A549 (cell line): ENCODE results near the gene CENPQ. TPM values are rescaled to one million over a fixed set of nuclear protein-coding genes. Genes with fewer than 3 reads are reported as not detected.
"Not testable (repeated sequence)": the region's sequence is repeated elsewhere in the genome, so short reads cannot be mapped to it uniquely, and the experiment has no call there.

Experiments used
- ATAC-seq, 2 experiments: fragments of 200-7000 bp in 1 of 2; fragments of >200 bp in 1 of 2; cut with Nextera tagmentation in 1 of 2; cut with Tn5 transposase in 1 of 2; 3 replicates each; pipeline versions ENCODE4 v1.8.0 to v1.9.1; 2018 to 2020; ENCODE audit warnings: mild to moderate bottlenecking in 1 of 2, moderate library complexity in 1 of 2
- CTCF ChIA-PET: fragments of 300-600 bp; sonication (Branson Sonifier 250); formaldehyde crosslinking; extraction: SDS; loops from one replicate; lab custom pipeline; 2021; ENCODE audit warnings: antibody characterized with exemption, inconsistent platforms; lab: Yijun Ruan, JAX
- POLR2A ChIA-PET: fragments of 350-600 bp; formaldehyde crosslinking; extraction: SDS; loops from one replicate; lab custom pipeline; 2021; ENCODE audit warnings: antibody characterized with exemption, inconsistent platforms; lab: Yijun Ruan, JAX
- DNase-seq, 2 experiments: peaks; one replicate each; pipeline versions ENCODE4 v3.0.0 to v3.0.0-alpha.2; 2011 to 2016; ENCODE audit warnings: low read depth in 1 of 2, low spot score in 1 of 2
- FAIRE-seq: peaks from 2 replicates; lab custom pipeline; 2011; peaks lifted over from hg19 to GRCh38; lab: Jason Lieb, UNC
- H3K27ac ChIP-seq, 2 experiments: fragments of >200 bp; sonication (Bioruptor Twin); formaldehyde crosslinking; 3 replicates each; pipeline ENCODE4 v1.5.1; 2016 to 2017
- H3K4me1 ChIP-seq: fragments of >200 bp; sonication (Bioruptor Twin); formaldehyde crosslinking; 3 replicates; pipeline ENCODE4 v1.6.1; 2016
- H3K4me2 ChIP-seq: fragments of >200 bp; sonication (Bioruptor Twin); formaldehyde crosslinking; 3 replicates; pipeline ENCODE4 v1.6.1; 2016
- H3K4me3 ChIP-seq: fragments of >200 bp; sonication (Bioruptor Twin); formaldehyde crosslinking; 3 replicates; pipeline ENCODE4 v1.5.1; 2016
- H3K9me3 ChIP-seq: fragments of >200 bp; sonication (Bioruptor Twin); formaldehyde crosslinking; 3 replicates; pipeline ENCODE4 v1.6.1; 2016
- BHLHE40 ChIP-seq: IDR thresholded peaks from 2 replicates; pipeline ENCODE4 v1.6.1; 2012; ENCODE audit warnings: low read depth, low read length, inconsistent platforms
- CEBPB ChIP-seq, 2 experiments: fragments of >200 bp in 1 of 2; sonication (Bioruptor Twin) in 1 of 2; formaldehyde crosslinking in 1 of 2; IDR thresholded peaks; 2 replicates each; pipeline ENCODE4 v1.6.1; 2012 to 2016
- CHD2 ChIP-seq: fragments of 150-350 bp; IDR thresholded peaks from 2 replicates; pipeline ENCODE4 v1.6.1; 2014; ENCODE audit warnings: low read length; ENCODE audit not compliant: partially characterized antibody
- ELK1 ChIP-seq: fragments of 150-350 bp; IDR thresholded peaks from 2 replicates; pipeline ENCODE4 v1.6.1; 2014; ENCODE audit warnings: low read depth, mild to moderate bottlenecking, low read length
- FOSB ChIP-seq: fragments of 250-450 bp; sonication (Bioruptor Pico); IDR thresholded peaks from 2 replicates; pipeline ENCODE4 v1.5.0; 2020; ENCODE audit warnings: mild to moderate bottlenecking, moderate library complexity
- FOSL2 ChIP-seq, 2 experiments: fragments of 450-650 bp in 1 of 2; fragments of >200 bp in 1 of 2; sonication (Bioruptor Twin) in 1 of 2; formaldehyde crosslinking; IDR thresholded peaks; 2 replicates each; pipeline versions ENCODE4 v1.5.0 to v1.6.1; 2016 to 2020; ENCODE audit warnings: mild to moderate bottlenecking in 1 of 2, moderate library complexity in 1 of 2
- FOXS1 ChIP-seq: fragments of 250-450 bp; sonication (Bioruptor Pico); IDR thresholded peaks from 2 replicates; pipeline ENCODE4 v1.5.0; 2020; ENCODE audit warnings: mild to moderate bottlenecking, moderate library complexity
- HOXA7 ChIP-seq: fragments of 250-450 bp; sonication (Bioruptor Pico); IDR thresholded peaks from 2 replicates; pipeline ENCODE4 v1.5.0; 2020; ENCODE audit warnings: mild to moderate bottlenecking, moderate library complexity
- JUN ChIP-seq, 2 experiments: fragments of >200 bp; sonication (Bioruptor Twin); formaldehyde crosslinking; IDR thresholded peaks; 2 replicates in 1 of 2; 3 replicates in 1 of 2; pipeline ENCODE4 v1.6.1; 2016 to 2017
- MYC ChIP-seq: IDR thresholded peaks from 2 replicates; pipeline ENCODE4 v1.6.1; 2012; ENCODE audit warnings: mild to moderate bottlenecking, inconsistent platforms, low read length, improper control_type of control experiment, borderline replicate concordance
- NFE2L2 ChIP-seq: fragments of 150-350 bp; conservative IDR thresholded peaks from 2 replicates; pipeline ENCODE4 v1.6.1; 2014; ENCODE audit warnings: low read length
- NR3C1 ChIP-seq: fragments of >200 bp; sonication (Bioruptor Twin); formaldehyde crosslinking; IDR thresholded peaks from 3 replicates; pipeline ENCODE4 v1.6.1; 2017
- PHF8 ChIP-seq: fragments of 200-600 bp; sonication (generic); IDR thresholded peaks from 2 replicates; pipeline ENCODE4 v1.6.1; 2016; ENCODE audit warnings: low read depth, mild to moderate bottlenecking, antibody characterized with exemption, moderate library complexity, borderline replicate concordance
- POLR2A ChIP-seq: IDR thresholded peaks from 2 replicates; pipeline ENCODE4 v1.6.1; 2012; ENCODE audit warnings: mild to moderate bottlenecking, low read length
- RAD21 ChIP-seq, 2 experiments: fragments of >200 bp in 1 of 2; sonication (Bioruptor Twin) in 1 of 2; formaldehyde crosslinking in 1 of 2; IDR thresholded peaks in 1 of 2; conservative IDR thresholded peaks in 1 of 2; 2 replicates in 1 of 2; 3 replicates in 1 of 2; pipeline ENCODE4 v1.6.1; 2012 to 2018; ENCODE audit warnings: inconsistent platforms in 1 of 2
- SREBF2 ChIP-seq: fragments of 450-650 bp; IDR thresholded peaks from 2 replicates; pipeline ENCODE4 v1.6.1; 2014; ENCODE audit warnings: mild to moderate bottlenecking, moderate library complexity
- TP53 ChIP-seq: fragments of 250-450 bp; sonication (Bioruptor Pico); IDR thresholded peaks from 2 replicates; pipeline ENCODE4 v1.5.0; 2021; ENCODE audit warnings: mild to moderate bottlenecking, moderate library complexity
- ZSCAN20 ChIP-seq: fragments of 250-450 bp; sonication (Bioruptor Pico); IDR thresholded peaks from 2 replicates; pipeline ENCODE4 v1.8.0; 2022; ENCODE audit warnings: mild to moderate bottlenecking, moderate library complexity
- WGBS: methylation state at CpG from one replicate; pipeline ENCODE4 v1.1.6; 2017; ENCODE audit errors: missing lambda C conversion rate; 5-methylcytosine and 5-hydroxymethylcytosine counted together
- polyA plus RNA-seq, 4 experiments: library from polyadenylated mRNA; depleted of rRNA in 3 of 4; stranded (reverse); fragments of >200 nt; fragmentation: RNase III in 1 of 4; extraction: RNeasy Plus Mini Kit Qiagen cat#74134 plus additional on column Dnase treatment in 1 of 4; gene quantifications; 2 replicates in 3 of 4; 3 replicates in 1 of 4; pipeline ENCODE4 v1.2.3, GENCODE V29; 2011 to 2017
- TF ChIP-seq, protein P1 (sequence below): fragments of >200 bp; sonication (Bioruptor Twin); formaldehyde crosslinking; IDR thresholded peaks from 3 replicates; pipeline ENCODE4 v1.5.1; 2016
- TF ChIP-seq, protein P2 (sequence below): IDR thresholded peaks from 2 replicates; pipeline ENCODE4 v1.6.1; 2012
- TF ChIP-seq, protein P3 (sequence below): fragments of >200 bp; sonication (Bioruptor Twin); formaldehyde crosslinking; IDR thresholded peaks from 2 replicates; pipeline ENCODE4 v1.6.1; 2016
- TF ChIP-seq, protein P4 (sequence below): IDR thresholded peaks from 2 replicates; pipeline ENCODE4 v1.6.1; 2012; ENCODE audit warnings: low read depth, borderline replicate concordance

The CENPQ gene
- polyA plus RNA-seq, 2 of the 4 experiments (the other 2 are of a cell fraction): 11.4 to 14.2 TPM

DNA sequence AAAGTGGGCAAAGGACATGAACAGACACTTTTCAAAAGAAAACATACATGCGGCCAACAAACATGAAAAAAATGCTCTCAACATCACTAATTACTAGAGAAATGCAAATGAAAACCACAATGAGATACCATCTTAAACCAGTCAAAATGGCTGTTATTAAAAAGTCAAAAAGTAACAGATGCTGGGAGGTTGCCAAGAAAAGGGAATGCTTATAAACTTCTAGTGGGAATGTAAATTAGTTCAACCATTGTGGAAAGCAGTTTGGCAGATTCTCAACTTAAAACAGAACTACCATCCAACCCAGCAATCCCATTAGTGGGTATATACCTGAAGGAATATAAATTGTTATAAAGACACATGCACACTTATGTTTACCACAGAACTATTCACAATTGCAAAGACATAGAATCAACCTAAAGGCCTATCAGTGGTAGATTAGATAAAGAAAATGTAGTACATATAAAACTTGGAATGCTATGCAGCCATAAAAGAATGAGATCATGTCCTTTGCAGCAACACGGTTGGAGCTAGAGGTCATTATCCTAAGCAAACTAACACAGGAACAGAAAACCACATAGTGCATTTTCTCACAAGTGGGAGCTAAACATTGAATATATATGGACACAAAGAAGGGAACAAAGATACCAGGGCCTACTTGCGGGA lies 16.3 kb downstream of the CENPQ start:
- CTCF ChIA-PET: no interaction called here
- ATAC-seq: no peak
- POLR2A ChIA-PET: no interaction called here
- Histone ChIP-seq H3K4me1 (no peaks in the 10 kb centered on the region), H3K9me3 (no peaks in the 10 kb centered on the region), H3K4me2 (no peak overlapping the region), H3K4me3 (no peak overlapping the region), H3K27ac (no peak overlapping the region)
- TF ChIP-seq, protein P1, sequence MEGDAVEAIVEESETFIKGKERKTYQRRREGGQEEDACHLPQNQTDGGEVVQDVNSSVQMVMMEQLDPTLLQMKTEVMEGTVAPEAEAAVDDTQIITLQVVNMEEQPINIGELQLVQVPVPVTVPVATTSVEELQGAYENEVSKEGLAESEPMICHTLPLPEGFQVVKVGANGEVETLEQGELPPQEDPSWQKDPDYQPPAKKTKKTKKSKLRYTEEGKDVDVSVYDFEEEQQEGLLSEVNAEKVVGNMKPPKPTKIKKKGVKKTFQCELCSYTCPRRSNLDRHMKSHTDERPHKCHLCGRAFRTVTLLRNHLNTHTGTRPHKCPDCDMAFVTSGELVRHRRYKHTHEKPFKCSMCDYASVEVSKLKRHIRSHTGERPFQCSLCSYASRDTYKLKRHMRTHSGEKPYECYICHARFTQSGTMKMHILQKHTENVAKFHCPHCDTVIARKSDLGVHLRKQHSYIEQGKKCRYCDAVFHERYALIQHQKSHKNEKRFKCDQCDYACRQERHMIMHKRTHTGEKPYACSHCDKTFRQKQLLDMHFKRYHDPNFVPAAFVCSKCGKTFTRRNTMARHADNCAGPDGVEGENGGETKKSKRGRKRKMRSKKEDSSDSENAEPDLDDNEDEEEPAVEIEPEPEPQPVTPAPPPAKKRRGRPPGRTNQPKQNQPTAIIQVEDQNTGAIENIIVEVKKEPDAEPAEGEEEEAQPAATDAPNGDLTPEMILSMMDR: no peak
- TF ChIP-seq FOSB: no peak
- TF ChIP-seq, protein P2, sequence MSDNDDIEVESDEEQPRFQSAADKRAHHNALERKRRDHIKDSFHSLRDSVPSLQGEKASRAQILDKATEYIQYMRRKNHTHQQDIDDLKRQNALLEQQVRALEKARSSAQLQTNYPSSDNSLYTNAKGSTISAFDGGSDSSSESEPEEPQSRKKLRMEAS: no peak
- TF ChIP-seq NFE2L2: no peak
- DNase-seq: no peak
- no peak for FAIRE-seq
- 78% methylated on average over 3 of the region's 3 CpGs for WGBS

DNA sequence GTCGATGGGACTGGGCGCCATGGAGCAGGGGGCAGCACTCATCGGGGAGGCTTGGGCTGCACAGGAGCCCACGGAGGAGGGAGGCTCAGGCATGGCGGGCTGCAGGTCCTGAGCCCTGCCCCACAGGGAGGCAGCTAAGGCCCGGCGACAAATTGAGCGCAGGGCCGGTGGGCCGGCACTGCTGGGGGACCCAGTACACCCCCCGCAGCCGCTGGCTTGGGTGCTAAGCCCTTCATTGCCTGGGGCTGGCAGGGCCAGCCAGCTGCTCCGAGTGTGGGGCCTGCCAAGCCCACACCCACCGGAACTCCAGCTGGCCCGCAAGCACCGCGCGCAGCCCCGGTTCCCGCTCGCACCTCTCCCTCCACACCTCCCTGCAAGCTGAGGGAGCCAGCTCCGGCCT lies 18.7 kb downstream of the CENPQ start:
- POLR2A ChIA-PET, FAIRE-seq: not testable (repeated sequence)

DNA sequence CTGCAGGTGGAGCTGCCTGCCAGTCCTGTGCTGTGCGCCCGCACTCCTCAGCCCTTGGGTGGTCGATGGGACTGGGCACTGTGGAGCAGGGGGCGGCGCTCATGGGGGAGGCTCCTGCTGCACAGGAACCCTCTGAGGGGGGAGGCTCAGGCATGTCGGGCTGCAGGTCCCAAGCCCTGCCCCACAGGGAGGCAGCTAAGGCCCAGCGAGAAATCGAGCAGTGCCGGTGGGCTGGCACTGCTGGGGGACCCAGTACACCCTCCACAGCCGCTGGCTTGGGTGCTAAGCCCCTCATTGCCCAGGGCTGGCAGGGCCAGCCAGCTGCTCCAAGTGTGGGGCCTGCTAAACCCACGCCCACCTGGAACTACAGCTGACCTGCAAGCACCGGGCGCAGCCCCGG lies 20.2 kb downstream of the CENPQ start:
- H3K9me3 ChIP-seq, DNase-seq, H3K4me1 ChIP-seq, H3K4me2 ChIP-seq, FAIRE-seq, POLR2A ChIA-PET, ATAC-seq, H3K4me3 ChIP-seq, H3K27ac ChIP-seq, CTCF ChIA-PET: not testable (repeated sequence)
- WGBS: 96% methylated on average over 4 of the region's 14 CpGs

More for the DNA sequence above, 18.7 kb downstream of the CENPQ start:
- not testable (repeated sequence) for H3K4me1 ChIP-seq, H3K9me3 ChIP-seq, ATAC-seq, DNase-seq, H3K4me2 ChIP-seq, H3K4me3 ChIP-seq, H3K27ac ChIP-seq
- no CpG with 5 or more reads among the region's 22 CpGs for WGBS
- CTCF ChIA-PET: interaction anchor here (1.0 kb wide), 1 partner anchor 17 kb away, joined by 3 read pairs; no protein-coding TSS in a partner anchor

DNA sequence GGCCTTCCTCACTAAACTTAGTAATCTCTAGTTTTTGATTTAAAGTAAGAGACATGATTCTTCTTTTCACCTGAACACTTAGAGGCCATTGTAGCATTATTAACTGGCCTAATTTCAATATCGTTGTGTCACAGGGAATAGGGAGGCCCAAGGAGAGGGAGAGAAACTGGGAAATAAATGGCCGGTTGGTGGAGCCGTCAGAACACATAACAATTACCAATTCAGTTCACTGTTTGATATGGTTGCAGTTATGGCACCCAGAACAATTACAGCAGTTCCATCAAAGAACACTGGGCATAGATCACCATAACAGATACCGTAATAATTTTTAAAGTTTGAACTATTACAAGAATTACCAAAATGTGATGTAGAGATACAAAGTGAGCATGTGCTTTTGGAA lies 27.5 kb downstream of the CENPQ start:
- ChIA-PET CTCF (no interaction called here), POLR2A (no interaction called here)
- H3K27ac ChIP-seq: no peak overlapping the region
- H3K4me2 ChIP-seq: no peak overlapping the region
- TF ChIP-seq SREBF2 (no peak), FOXS1 (CRISPR knock-in tag) (no peak), POLR2A (no peak), FOSL2 (IDR thresholded peaks at IDR 0.05) (no peak), FOSL2 (CRISPR knock-in tag; IDR thresholded peaks at IDR 0.05) (no peak), CHD2 (no peak), RAD21 (conservative IDR thresholded peaks at IDR 0.05 in 1 of 2, IDR thresholded peaks at IDR 0.05 in 1 of 2) (no peak), ELK1 (no peak), MYC (no peak), CEBPB (IDR thresholded peaks at IDR 0.05) (no peak), JUN (IDR thresholded peaks at IDR 0.05) (no peak), BHLHE40 (no peak), TP53 (CRISPR knock-in tag) (no peak), HOXA7 (CRISPR knock-in tag) (no peak), ZSCAN20 (no peak), NR3C1 (no peak), PHF8 (no peak)
- TF ChIP-seq, protein P3, sequence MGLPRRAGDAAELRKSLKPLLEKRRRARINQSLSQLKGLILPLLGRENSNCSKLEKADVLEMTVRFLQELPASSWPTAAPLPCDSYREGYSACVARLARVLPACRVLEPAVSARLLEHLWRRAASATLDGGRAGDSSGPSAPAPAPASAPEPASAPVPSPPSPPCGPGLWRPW: no peak
- TF ChIP-seq, protein P4, sequence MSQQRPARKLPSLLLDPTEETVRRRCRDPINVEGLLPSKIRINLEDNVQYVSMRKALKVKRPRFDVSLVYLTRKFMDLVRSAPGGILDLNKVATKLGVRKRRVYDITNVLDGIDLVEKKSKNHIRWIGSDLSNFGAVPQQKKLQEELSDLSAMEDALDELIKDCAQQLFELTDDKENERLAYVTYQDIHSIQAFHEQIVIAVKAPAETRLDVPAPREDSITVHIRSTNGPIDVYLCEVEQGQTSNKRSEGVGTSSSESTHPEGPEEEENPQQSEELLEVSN: no peak
- no peak for DNase-seq
- ATAC-seq: no peak
- H3K9me3 ChIP-seq: no peaks in the 10 kb centered on the region
- 87% methylated on average over 4 of the region's 4 CpGs for WGBS
- H3K4me1 ChIP-seq: no peaks in the 10 kb centered on the region
- FAIRE-seq: no peak
- no peak overlapping the region for H3K4me3 ChIP-seq
